ENCODE results near the gene SP8. TPM values are rescaled to one million over a fixed set of nuclear protein-coding genes. Genes with fewer than 3 reads are reported as not detected.

Gene SP8
- total RNA-seq, 2 donors from 2014 or later, result 0.15 TPM; not detected in 1

- Histone ChIP-seq H3K4me1 (peaks cover 16% of the 10 kb centered on the region), H3K27me3 (peaks cover 97% of the 10 kb centered on the region), H3K9ac (ENCODE audit: low read depth in 2 of 2, low read length in 2 of 2) (no peak overlapping the region), H3K36me3 (no peaks in the 10 kb centered on the region), H3K4me3 (no peak overlapping the region), H3K27ac (no peak overlapping the region), H3K9me3 (no peaks in the 10 kb centered on the region)
- intact Hi-C loops (cut with DNase I), result no loop called here
- DNase-seq, result no peak
- TF ChIP-seq CTCF (IDR thresholded peaks at IDR 0.05), result no peak
Observed at GRCh38 chr7:20787660-20788419, 1.2 kb upstream of the SP8 start.

GRCh38 chr7:20786421-20786778 is 286 bp downstream of the SP8 start:
- Histone ChIP-seq H3K4me3 (peak overlapping the region; percentile 22), H3K27me3 (peaks cover 95% of the 10 kb centered on the region), H3K27ac (no peak overlapping the region), H3K36me3 (no peaks in the 10 kb centered on the region), H3K9me3 (no peaks in the 10 kb centered on the region), H3K9ac (ENCODE audit: low read depth in 2 of 2, low read length in 2 of 2) (no peak overlapping the region), H3K4me1 (peaks cover 16% of the 10 kb centered on the region)
- peak; percentile 27 for DNase-seq
- intact Hi-C loops (cut with DNase I), result no loop called here
- no peak for TF ChIP-seq CTCF (IDR thresholded peaks at IDR 0.05)

GRCh38 chr7:20786049-20786412 is 655 bp downstream of the SP8 start:
- DNase-seq, result no peak
- no peaks in the 10 kb centered on the region for H3K36me3 ChIP-seq
- no peak overlapping the region for H3K27ac ChIP-seq
- no peaks in the 10 kb centered on the region for H3K9me3 ChIP-seq
- no peak for TF ChIP-seq CTCF (IDR thresholded peaks at IDR 0.05)
- peaks cover 14% of the 10 kb centered on the region for H3K4me1 ChIP-seq
- intact Hi-C loops (cut with DNase I), result no loop called here
- no peak overlapping the region for H3K9ac ChIP-seq (ENCODE audit: low read depth in 2 of 2, low read length in 2 of 2)
- peaks cover 95% of the 10 kb centered on the region for H3K27me3 ChIP-seq
- peak overlapping the region; percentile 22 for H3K4me3 ChIP-seq

GRCh38 chr7:20785157-20786048 is 1.3 kb downstream of the SP8 start:
- intact Hi-C loops (cut with DNase I), result no loop called here
- H3K9ac ChIP-seq (ENCODE audit: low read depth in 2 of 2, low read length in 2 of 2), result no peak overlapping the region
- no peak for DNase-seq

More at GRCh38 chr7:20785157-20786048, 1.3 kb downstream of the SP8 start:
- H3K36me3 ChIP-seq, result no peaks in the 10 kb centered on the region
- H3K9me3 ChIP-seq, result no peaks in the 10 kb centered on the region
- no peak overlapping the region for H3K27ac ChIP-seq
- H3K4me3 ChIP-seq, result peak overlapping the region; percentile 22
- H3K4me1 ChIP-seq, result peaks cover 13% of the 10 kb centered on the region
- no peak for TF ChIP-seq CTCF (IDR thresholded peaks at IDR 0.05)
- H3K27me3 ChIP-seq, result peaks cover 95% of the 10 kb centered on the region
